Stimulated activated CD8-positive, alpha-beta memory T cell treated with anti-CD3 and anti-CD28 coated beads, Interleukin-12 subunit alpha, Interleukin-12 subunit beta, amount 100 ng/mL, for 4 hours (primary cell): ENCODE results near the gene KRTAP10-12.
A peak's percentile ranks its signal among the peaks of the same experiment; 100 is the strongest.
"Not testable (repeated sequence)": the region's sequence is repeated elsewhere in the genome, so short reads cannot be mapped to it uniquely, and the experiment has no call there.

Experiments
- DNase-seq: peaks from one replicate; pipeline ENCODE4 v3.0.0-alpha.2; 2020; ENCODE audit warnings: low read depth

Gene KRTAP10-12

GRCh38 chr21:44697172-44697810 lies at the start of gene KRTAP10-12:
KRTAP10-12 (plus strand) TSS chr21:44697172; CDS start chr21:44697202, 30 bp downstream.
- DNase-seq: not testable (repeated sequence)

- DNase-seq: no peak
Measured at GRCh38 chr21:44647222-44647552, 49.8 kb upstream of the KRTAP10-12 start.

- no peak for DNase-seq
Measured at GRCh38 chr21:44648557-44649311, 48.2 kb upstream of the KRTAP10-12 start.

- DNase-seq: no peak
Measured at GRCh38 chr21:44649521-44650100, 47.4 kb upstream of the KRTAP10-12 start.

GRCh38 chr21:44650265-44650972 lies 46.6 kb upstream of the KRTAP10-12 start:
- no peak for DNase-seq

- no peak for DNase-seq
Measured at GRCh38 chr21:44650973-44651675, 45.8 kb upstream of the KRTAP10-12 start.

- no peak for DNase-seq
Measured at GRCh38 chr21:44653123-44653522, 43.8 kb upstream of the KRTAP10-12 start.

GRCh38 chr21:44653656-44654575 lies 43.1 kb upstream of the KRTAP10-12 start:
- DNase-seq: peak; percentile 17

- no peak for DNase-seq
Measured at GRCh38 chr21:44654576-44655175, 42.3 kb upstream of the KRTAP10-12 start, which contains the start of gene KRTAP12-4. KRTAP12-4 (minus strand) TSS chr21:44654659; CDS start chr21:44654614, 45 bp downstream.

GRCh38 chr21:44656868-44657267 lies 40.1 kb upstream of the KRTAP10-12 start:
- no peak for DNase-seq

GRCh38 chr21:44657635-44658540 lies 39.1 kb upstream of the KRTAP10-12 start, which contains the start of gene KRTAP12-3:
KRTAP12-3 (plus strand) TSS chr21:44657932; CDS start chr21:44657980, 48 bp downstream.
- DNase-seq: no peak

GRCh38 chr21:44658541-44658910 lies 38.4 kb upstream of the KRTAP10-12 start:
- no peak for DNase-seq

- DNase-seq: no peak
Measured at GRCh38 chr21:44658913-44659595, 37.9 kb upstream of the KRTAP10-12 start.

GRCh38 chr21:44661567-44661966 lies 35.4 kb upstream of the KRTAP10-12 start:
- not testable (repeated sequence) for DNase-seq

- no peak for DNase-seq
Measured at GRCh38 chr21:44664691-44665090, 32.3 kb upstream of the KRTAP10-12 start.

GRCh38 chr21:44666401-44667320 lies 30.3 kb upstream of the KRTAP10-12 start, which contains the start of gene KRTAP12-2:
KRTAP12-2 (minus strand) TSS chr21:44666927; CDS start chr21:44666886, 41 bp downstream.
- no peak for DNase-seq

GRCh38 chr21:44667612-44668011 lies 29.4 kb upstream of the KRTAP10-12 start:
- no peak for DNase-seq
